HG02571 (cell line): Measurements from ENCODE around the gene OSBPL5.

Experiments
- ATAC-seq: cut with Tn5 transposase; IDR thresholded peaks from one replicate; pipeline ENCODE4 v1.9.1; 2021; ENCODE audit warnings: mild to moderate bottlenecking, moderate library complexity; ENCODE audit not compliant: unreplicated experiment

Gene OSBPL5

GRCh38 chr11:3060436-3061025 lies 104.6 kb downstream of the OSBPL5 start:
- ATAC-seq, result no peak

- ATAC-seq, result no peak
Observed at GRCh38 chr11:3058753-3059664, 106.1 kb downstream of the OSBPL5 start.

GRCh38 chr11:3057069-3057963 lies 107.8 kb downstream of the OSBPL5 start, which contains the start of gene CARS1:
Gene CARS1, minus strand, starts transcription at chr11:3057423. Its CDS starts 56 bp downstream, at chr11:3057367.
- ATAC-seq, result peak; percentile 97

GRCh38 chr11:3056296-3057068 lies 108.6 kb downstream of the OSBPL5 start:
- no peak for ATAC-seq

GRCh38 chr11:3055891-3056290 lies 109.2 kb downstream of the OSBPL5 start:
- ATAC-seq, result no peak

- no peak for ATAC-seq
Observed at GRCh38 chr11:3052567-3052966, 112.5 kb downstream of the OSBPL5 start.

- ATAC-seq, result no peak
Observed at GRCh38 chr11:3052109-3052479, 113.0 kb downstream of the OSBPL5 start.

- no peak for ATAC-seq
Observed at GRCh38 chr11:3051196-3052108, 113.7 kb downstream of the OSBPL5 start.

GRCh38 chr11:3050386-3051195 lies 114.5 kb downstream of the OSBPL5 start:
- ATAC-seq, result no peak

GRCh38 chr11:3049430-3050243 lies 115.5 kb downstream of the OSBPL5 start:
- ATAC-seq, result peak; percentile 91

- no peak for ATAC-seq
Observed at GRCh38 chr11:3047637-3048036, 117.5 kb downstream of the OSBPL5 start.

GRCh38 chr11:3046641-3047040 lies 118.5 kb downstream of the OSBPL5 start:
- no peak for ATAC-seq

GRCh38 chr11:3046190-3046589 lies 118.9 kb downstream of the OSBPL5 start:
- no peak for ATAC-seq

GRCh38 chr11:3044915-3045314 lies 120.2 kb downstream of the OSBPL5 start:
- no peak for ATAC-seq

GRCh38 chr11:3044004-3044403 lies 121.1 kb downstream of the OSBPL5 start:
- ATAC-seq, result no peak

GRCh38 chr11:3043315-3043871 lies 121.7 kb downstream of the OSBPL5 start:
- no peak for ATAC-seq

GRCh38 chr11:3042496-3043314 lies 122.4 kb downstream of the OSBPL5 start:
- ATAC-seq, result no peak
